ENCODE measurements around the gene PLIN4. TPM values are rescaled to one million over a fixed set of nuclear protein-coding genes. Genes with fewer than 3 reads are reported as not detected.

PLIN4 gene
- total RNA-seq, 2 donors from 2014 or later, result 8.2 to 13.9 TPM

- no peak overlapping the region for H3K4me3 ChIP-seq
- no peak for TF ChIP-seq CTCF (IDR thresholded peaks at IDR 0.05)
- no peak for TF ChIP-seq POLR2A (IDR thresholded peaks at IDR 0.05)
- TF ChIP-seq POLR2AphosphoS5 (IDR thresholded peaks at IDR 0.05), result no peak
- no peaks in the 10 kb centered on the region for H3K9me3 ChIP-seq
- WGBS, result 91% methylated on average over 25 of the region's 25 CpGs
- no peak for DNase-seq (ENCODE audit: low spot score)
- peaks cover 8 to 31% of the 10 kb centered on the region in 2 donors for H3K36me3 ChIP-seq
- intact Hi-C loops (cut with DNase I), result no loop called here
- H3K4me1 ChIP-seq (replicated peaks), result no peaks in the 10 kb centered on the region
- no peak overlapping the region for H3K27ac ChIP-seq
- H3K27me3 ChIP-seq (replicated peaks; ENCODE audit: insufficient read depth), result no peaks in the 10 kb centered on the region
These were observed 20.4 kb downstream of the PLIN4 start for GRCh38 chr19:4497770-4498389.

- WGBS, result 86% methylated on average over 18 of the region's 18 CpGs
These were observed 22.0 kb downstream of the PLIN4 start for GRCh38 chr19:4496304-4496703.

GRCh38 chr19:4495471-4495870 lies 22.8 kb downstream of the PLIN4 start:
- H3K27ac ChIP-seq, result no peak overlapping the region
- DNase-seq (ENCODE audit: low spot score), result no peak
- TF ChIP-seq POLR2A (IDR thresholded peaks at IDR 0.05) (no peak), CTCF (IDR thresholded peaks at IDR 0.05) (peak in 2 of 4 experiments; percentile 13 to 44)
- 71% methylated on average over 12 of the region's 12 CpGs for WGBS
- H3K36me3 ChIP-seq, result peaks cover 15 to 36% of the 10 kb centered on the region in 2 donors
- no peaks in the 10 kb centered on the region for H3K4me1 ChIP-seq (replicated peaks)
- no peak overlapping the region for H3K4me3 ChIP-seq
- H3K9me3 ChIP-seq, result no peaks in the 10 kb centered on the region
- H3K27me3 ChIP-seq (replicated peaks; ENCODE audit: insufficient read depth), result no peaks in the 10 kb centered on the region
- intact Hi-C loops (cut with DNase I), result no loop called here

More at GRCh38 chr19:4496304-4496703, 22.0 kb downstream of the PLIN4 start:
- H3K4me3 ChIP-seq, result no peak overlapping the region
- H3K9me3 ChIP-seq, result no peaks in the 10 kb centered on the region
- no peak overlapping the region for H3K27ac ChIP-seq
- no peaks in the 10 kb centered on the region for H3K4me1 ChIP-seq (replicated peaks)
- TF ChIP-seq POLR2A (IDR thresholded peaks at IDR 0.05) (no peak), POLR2AphosphoS5 (IDR thresholded peaks at IDR 0.05) (no peak), CTCF (IDR thresholded peaks at IDR 0.05) (no peak)
- DNase-seq (ENCODE audit: low spot score), result no peak
- intact Hi-C loops (cut with DNase I), result no loop called here
- H3K36me3 ChIP-seq, result peaks cover 15 to 34% of the 10 kb centered on the region in 2 donors
- no peaks in the 10 kb centered on the region for H3K27me3 ChIP-seq (replicated peaks; ENCODE audit: insufficient read depth)

GRCh38 chr19:4494691-4495064 lies 23.6 kb downstream of the PLIN4 start:
- H3K27ac ChIP-seq, result no peak overlapping the region
- H3K4me1 ChIP-seq (replicated peaks), result no peaks in the 10 kb centered on the region
- intact Hi-C loops (cut with DNase I), result no loop called here
- no peaks in the 10 kb centered on the region for H3K9me3 ChIP-seq
- no peak for DNase-seq (ENCODE audit: low spot score)
- TF ChIP-seq CTCF (IDR thresholded peaks at IDR 0.05) (no peak), POLR2A (IDR thresholded peaks at IDR 0.05) (no peak)
- H3K36me3 ChIP-seq, result peaks cover 15 to 36% of the 10 kb centered on the region in 2 donors
- no peaks in the 10 kb centered on the region for H3K27me3 ChIP-seq (replicated peaks; ENCODE audit: insufficient read depth)
- 86% methylated on average over 8 of the region's 8 CpGs for WGBS
- H3K4me3 ChIP-seq, result no peak overlapping the region

- H3K4me1 ChIP-seq (replicated peaks), result no peaks in the 10 kb centered on the region
- H3K9me3 ChIP-seq, result no peaks in the 10 kb centered on the region
- peaks cover 15 to 36% of the 10 kb centered on the region in 2 donors for H3K36me3 ChIP-seq
- no peak for TF ChIP-seq CTCF (IDR thresholded peaks at IDR 0.05)
- no peak for TF ChIP-seq POLR2A (IDR thresholded peaks at IDR 0.05)
- no peak for TF ChIP-seq POLR2AphosphoS5 (IDR thresholded peaks at IDR 0.05)
- H3K4me3 ChIP-seq, result no peak overlapping the region
- 93% methylated on average over 61 of the region's 61 CpGs for WGBS
- no peak for DNase-seq (ENCODE audit: low spot score)
- intact Hi-C loops (cut with DNase I), result no loop called here
- no peaks in the 10 kb centered on the region for H3K27me3 ChIP-seq (replicated peaks; ENCODE audit: insufficient read depth)
- no peak overlapping the region for H3K27ac ChIP-seq
These were observed 24.2 kb downstream of the PLIN4 start for GRCh38 chr19:4493929-4494690.

All from prostate gland (tissue), 2 donors.